Retinal pigment epithelial cell (primary cell): ENCODE measurements around the gene SHC4.

Source experiments
- DNase-seq: peaks from one replicate; pipeline ENCODE4 v3.0.0-alpha.2; 2010; ENCODE audit warnings: low read depth
- H3K4me3 ChIP-seq: 2 replicates; pipeline ENCODE4 v1.5.1; 2011; ENCODE audit warnings: mild to moderate bottlenecking, low read length, control low read depth, moderate library complexity
- CTCF ChIP-seq: conservative IDR thresholded peaks from 2 replicates; pipeline ENCODE4 v1.5.1; 2011; ENCODE audit warnings: low read depth, low read length, control low read depth, inconsistent platforms

Gene SHC4

GRCh38 chr15:48955370-48955769, 8.3 kb downstream of the SHC4 start:
- no peak for TF ChIP-seq CTCF
- no peak overlapping the region for H3K4me3 ChIP-seq
- no peak for DNase-seq

- peak; percentile 35 for TF ChIP-seq CTCF
- H3K4me3 ChIP-seq, result no peak overlapping the region
- DNase-seq, result no peak
These were observed 9.2 kb downstream of the SHC4 start for GRCh38 chr15:48954538-48954937.

GRCh38 chr15:48946840-48947187, 16.9 kb downstream of the SHC4 start:
- no peak for TF ChIP-seq CTCF
- no peak overlapping the region for H3K4me3 ChIP-seq
- no peak for DNase-seq

- TF ChIP-seq CTCF, result no peak
- no peak for DNase-seq
- no peak overlapping the region for H3K4me3 ChIP-seq
These were observed 17.5 kb downstream of the SHC4 start for GRCh38 chr15:48946074-48946839.

- DNase-seq, result no peak
- no peak for TF ChIP-seq CTCF
- no peak overlapping the region for H3K4me3 ChIP-seq
These were observed 18.3 kb downstream of the SHC4 start for GRCh38 chr15:48945386-48945785.

- no peak overlapping the region for H3K4me3 ChIP-seq
- no peak for TF ChIP-seq CTCF
- no peak for DNase-seq
These were observed 21.8 kb downstream of the SHC4 start for GRCh38 chr15:48941904-48942303.

GRCh38 chr15:48940508-48940907, 23.2 kb downstream of the SHC4 start:
- no peak for TF ChIP-seq CTCF
- peak; percentile 84 for DNase-seq
- no peak overlapping the region for H3K4me3 ChIP-seq
